Loucy (cell line): Measurements from ENCODE around the gene CTDSPL.

Source experiments
- CTCF ChIP-seq: fragments of 200-600 bp; sonication (generic); conservative IDR thresholded peaks from 2 replicates; pipeline ENCODE4 v1.5.1; 2014; ENCODE audit warnings: mild to moderate bottlenecking, antibody characterized with exemption, low read length
- EZH2phosphoT487 ChIP-seq: fragments of 200-600 bp; IDR thresholded peaks from 2 replicates; pipeline ENCODE4 v1.6.1; 2018; ENCODE audit warnings: antibody characterized with exemption, mild to moderate bottlenecking, moderate library complexity, borderline replicate concordance

GRCh38 chr3:38016847-38017444 is 155.3 kb downstream of the CTDSPL start:
- TF ChIP-seq CTCF, result no peak
- no peak for TF ChIP-seq EZH2phosphoT487
